Measurements from ENCODE around the gene N4BP2L2.

Gene N4BP2L2

DNA sequence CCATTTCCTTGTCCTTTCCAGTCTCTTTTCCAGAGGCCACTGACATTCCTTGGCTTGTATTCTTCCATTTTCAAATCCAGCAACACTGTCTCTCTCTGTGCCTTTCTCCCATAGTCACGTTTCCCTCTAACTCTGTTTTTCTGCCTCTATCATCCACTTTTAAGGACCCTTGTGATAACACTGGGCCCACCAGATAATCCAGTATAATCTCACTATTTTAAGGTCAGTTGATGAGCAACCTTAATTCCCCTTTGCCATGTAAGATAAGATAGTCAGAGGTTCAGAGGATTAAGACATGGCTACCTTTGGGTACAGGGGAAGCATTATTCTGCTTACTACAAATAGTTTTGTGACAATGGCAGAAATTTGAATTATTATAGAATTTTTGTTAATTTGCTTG, 64.9 kb downstream of the N4BP2L2 start:
- H3K9ac ChIP-seq (ENCODE audit: low read depth in 1 of 2, low read length in 2 of 2): no peak overlapping the region
- H3K36me3 ChIP-seq (ENCODE audit: control insufficient read depth in 2 of 2, insufficient read depth in 2 of 2, low read length in 2 of 2): no peaks in the 10 kb centered on the region
- no peak overlapping the region for H3K27ac ChIP-seq (ENCODE audit: low read depth in 2 of 2, low read length in 2 of 2)
- H3K4me1 ChIP-seq (ENCODE audit: control insufficient read depth in 2 of 2, insufficient read depth in 2 of 2, low read length in 2 of 2): peaks cover 0 to 4% of the 10 kb centered on the region in 2 donors
- no peak overlapping the region for H3K4me3 ChIP-seq (ENCODE audit: low read length in 2 of 2)
- H3K9me3 ChIP-seq (ENCODE audit: control insufficient read depth in 2 of 2, low read length in 2 of 2): no peaks in the 10 kb centered on the region
- no peaks in the 10 kb centered on the region for H3K27me3 ChIP-seq (ENCODE audit: control insufficient read depth in 2 of 2, insufficient read depth in 2 of 2, low read length in 2 of 2)

GRCh38 chr13:32472194-32472621, 66.4 kb downstream of the N4BP2L2 start:
- H3K4me3 ChIP-seq (ENCODE audit: low read length in 2 of 2): no peak overlapping the region
- no peaks in the 10 kb centered on the region for H3K36me3 ChIP-seq (ENCODE audit: control insufficient read depth in 2 of 2, insufficient read depth in 2 of 2, low read length in 2 of 2)
- H3K9me3 ChIP-seq (ENCODE audit: control insufficient read depth in 2 of 2, low read length in 2 of 2): no peaks in the 10 kb centered on the region
- H3K27me3 ChIP-seq (ENCODE audit: control insufficient read depth in 2 of 2, insufficient read depth in 2 of 2, low read length in 2 of 2): no peaks in the 10 kb centered on the region
- peak overlapping the region; percentile 12 to 35 for H3K27ac ChIP-seq (ENCODE audit: low read depth in 2 of 2, low read length in 2 of 2)
- no peak overlapping the region for H3K9ac ChIP-seq (ENCODE audit: low read depth in 1 of 2, low read length in 2 of 2)
- H3K4me1 ChIP-seq (ENCODE audit: control insufficient read depth in 2 of 2, insufficient read depth in 2 of 2, low read length in 2 of 2): peaks cover 0 to 4% of the 10 kb centered on the region in 2 donors

DNA sequence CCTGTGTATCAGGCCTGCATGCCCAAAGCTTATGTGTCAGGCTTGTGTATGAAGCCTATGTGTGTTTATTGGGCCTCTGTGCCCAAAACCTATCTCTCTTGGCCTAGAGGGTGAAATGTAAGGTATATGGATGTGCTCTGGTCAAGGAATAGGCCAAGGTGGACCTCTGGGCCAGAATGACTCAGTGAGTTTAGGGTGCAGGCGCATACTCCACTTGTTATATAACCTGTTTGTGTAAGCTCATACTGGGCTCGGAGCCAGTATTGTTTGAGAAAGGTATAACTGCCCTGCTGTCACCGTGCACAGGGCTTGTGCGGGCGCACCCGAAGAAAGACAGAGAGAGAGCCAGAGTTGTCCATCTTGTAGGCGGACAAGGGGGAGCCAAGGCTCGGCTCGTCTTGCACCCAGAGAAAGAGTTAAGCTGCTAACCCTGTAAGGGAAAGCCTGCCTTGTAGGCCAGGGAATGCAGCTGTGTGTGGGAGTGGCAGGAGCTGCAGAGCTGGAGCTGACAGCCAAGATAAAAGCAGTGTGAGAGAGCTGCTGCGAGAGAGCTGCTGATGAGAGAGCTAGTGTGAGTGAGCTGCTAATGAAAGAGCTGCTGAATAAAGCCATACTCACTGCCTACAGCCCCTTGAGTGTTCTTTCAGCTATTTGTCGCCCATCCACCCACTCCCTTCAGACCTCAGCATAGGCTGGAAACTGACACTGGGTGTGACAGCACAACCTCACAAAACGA, 67.2 kb downstream of the N4BP2L2 start:
- H3K9me3 ChIP-seq (ENCODE audit: control insufficient read depth in 2 of 2, low read length in 2 of 2): no peaks in the 10 kb centered on the region
- no peaks in the 10 kb centered on the region for H3K27me3 ChIP-seq (ENCODE audit: control insufficient read depth in 2 of 2, insufficient read depth in 2 of 2, low read length in 2 of 2)
- H3K27ac ChIP-seq (ENCODE audit: low read depth in 2 of 2, low read length in 2 of 2): peak overlapping the region in 1 of 2 donors; percentile 44
- H3K4me3 ChIP-seq (ENCODE audit: low read length in 2 of 2): no peak overlapping the region
- H3K36me3 ChIP-seq (ENCODE audit: control insufficient read depth in 2 of 2, insufficient read depth in 2 of 2, low read length in 2 of 2): no peaks in the 10 kb centered on the region
- H3K9ac ChIP-seq (ENCODE audit: low read depth in 1 of 2, low read length in 2 of 2): no peak overlapping the region
- H3K4me1 ChIP-seq (ENCODE audit: control insufficient read depth in 2 of 2, insufficient read depth in 2 of 2, low read length in 2 of 2): peaks cover 0 to 4% of the 10 kb centered on the region in 2 donors

- H3K4me1 ChIP-seq (ENCODE audit: control insufficient read depth in 2 of 2, insufficient read depth in 2 of 2, low read length in 2 of 2): peaks cover 0 to 4% of the 10 kb centered on the region in 2 donors
- no peaks in the 10 kb centered on the region for H3K27me3 ChIP-seq (ENCODE audit: control insufficient read depth in 2 of 2, insufficient read depth in 2 of 2, low read length in 2 of 2)
- H3K9ac ChIP-seq (ENCODE audit: low read depth in 1 of 2, low read length in 2 of 2): no peak overlapping the region
- no peak overlapping the region for H3K27ac ChIP-seq (ENCODE audit: low read depth in 2 of 2, low read length in 2 of 2)
- H3K4me3 ChIP-seq (ENCODE audit: low read length in 2 of 2): no peak overlapping the region
- H3K36me3 ChIP-seq (ENCODE audit: control insufficient read depth in 2 of 2, insufficient read depth in 2 of 2, low read length in 2 of 2): no peaks in the 10 kb centered on the region
- no peaks in the 10 kb centered on the region for H3K9me3 ChIP-seq (ENCODE audit: control insufficient read depth in 2 of 2, low read length in 2 of 2)
Observed at GRCh38 chr13:32468502-32469142, 70.0 kb downstream of the N4BP2L2 start.

GRCh38 chr13:32456591-32456990, 82.0 kb downstream of the N4BP2L2 start:
- Histone ChIP-seq H3K36me3 (ENCODE audit: control insufficient read depth in 2 of 2, insufficient read depth in 2 of 2, low read length in 2 of 2) (no peaks in the 10 kb centered on the region), H3K27ac (ENCODE audit: low read depth in 2 of 2, low read length in 2 of 2) (no peak overlapping the region), H3K27me3 (ENCODE audit: control insufficient read depth in 2 of 2, insufficient read depth in 2 of 2, low read length in 2 of 2) (no peaks in the 10 kb centered on the region), H3K4me1 (ENCODE audit: control insufficient read depth in 2 of 2, insufficient read depth in 2 of 2, low read length in 2 of 2) (no peaks in the 10 kb centered on the region), H3K9ac (ENCODE audit: low read depth in 1 of 2, low read length in 2 of 2) (no peak overlapping the region), H3K4me3 (ENCODE audit: low read length in 2 of 2) (no peak overlapping the region), H3K9me3 (ENCODE audit: control insufficient read depth in 2 of 2, low read length in 2 of 2) (peaks cover 0 to 2% of the 10 kb centered on the region in 2 donors)

DNA sequence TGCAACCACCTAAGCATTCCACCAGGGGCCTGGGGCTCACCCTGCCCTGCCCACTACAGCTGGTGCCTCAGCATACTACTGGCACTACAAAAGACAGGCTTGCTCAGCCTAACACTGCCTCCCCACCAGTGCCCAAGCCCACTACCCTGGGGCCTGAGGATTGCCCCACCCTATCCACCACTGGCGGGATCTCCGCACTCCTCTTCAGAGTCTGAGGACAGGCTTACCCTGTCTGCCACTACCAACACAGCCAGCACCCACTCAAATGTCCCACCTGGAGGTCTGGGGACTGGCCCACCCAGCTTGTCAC, 83.0 kb downstream of the N4BP2L2 start:
- H3K4me3 ChIP-seq (ENCODE audit: low read length in 2 of 2): no peak overlapping the region
- H3K27ac ChIP-seq (ENCODE audit: low read depth in 2 of 2, low read length in 2 of 2): no peak overlapping the region
- H3K9me3 ChIP-seq (ENCODE audit: control insufficient read depth in 2 of 2, low read length in 2 of 2): peaks cover 0 to 2% of the 10 kb centered on the region in 2 donors
- no peaks in the 10 kb centered on the region for H3K27me3 ChIP-seq (ENCODE audit: control insufficient read depth in 2 of 2, insufficient read depth in 2 of 2, low read length in 2 of 2)
- H3K36me3 ChIP-seq (ENCODE audit: control insufficient read depth in 2 of 2, insufficient read depth in 2 of 2, low read length in 2 of 2): no peaks in the 10 kb centered on the region
- H3K4me1 ChIP-seq (ENCODE audit: control insufficient read depth in 2 of 2, insufficient read depth in 2 of 2, low read length in 2 of 2): no peaks in the 10 kb centered on the region
- H3K9ac ChIP-seq (ENCODE audit: low read depth in 1 of 2, low read length in 2 of 2): no peak overlapping the region

DNA sequence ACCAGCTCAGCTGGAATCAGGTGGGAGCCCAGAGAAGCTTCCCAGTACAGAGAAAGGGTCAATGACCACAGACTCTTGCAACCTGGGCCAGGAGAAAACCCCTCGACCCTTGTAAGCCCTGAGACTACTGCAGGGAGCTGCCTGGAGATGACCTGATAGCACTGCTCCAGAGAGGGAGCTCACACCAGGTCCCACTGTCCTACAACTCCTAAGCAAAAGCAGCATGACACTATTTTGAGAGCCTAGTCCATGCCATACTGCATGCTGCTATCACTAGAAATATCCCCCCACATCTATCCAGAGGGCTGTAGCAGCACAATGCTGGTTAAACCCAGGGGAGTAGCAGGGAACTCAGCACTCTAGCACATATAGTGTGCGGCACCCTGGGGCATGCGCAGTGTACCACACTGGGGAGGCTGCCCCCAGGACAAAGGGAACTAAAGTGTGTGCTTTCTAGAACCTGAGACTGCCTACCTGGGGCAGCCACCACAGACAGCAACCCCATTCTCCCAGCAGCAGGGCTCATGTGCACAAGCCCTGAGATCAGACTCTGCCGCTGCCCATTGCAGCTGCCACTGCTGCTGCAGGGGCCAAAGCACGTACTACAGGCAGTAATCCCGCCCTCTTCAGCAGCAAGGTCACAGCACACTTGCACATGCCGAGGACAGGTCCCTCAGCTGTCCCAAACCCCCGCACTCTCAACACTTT, 83.6 kb downstream of the N4BP2L2 start:
- Histone ChIP-seq H3K9me3 (ENCODE audit: control insufficient read depth in 2 of 2, low read length in 2 of 2) (peaks cover 0 to 2% of the 10 kb centered on the region in 2 donors), H3K27ac (ENCODE audit: low read depth in 2 of 2, low read length in 2 of 2) (no peak overlapping the region), H3K27me3 (ENCODE audit: control insufficient read depth in 2 of 2, insufficient read depth in 2 of 2, low read length in 2 of 2) (no peaks in the 10 kb centered on the region), H3K4me3 (ENCODE audit: low read length in 2 of 2) (no peak overlapping the region), H3K4me1 (ENCODE audit: control insufficient read depth in 2 of 2, insufficient read depth in 2 of 2, low read length in 2 of 2) (no peaks in the 10 kb centered on the region), H3K36me3 (ENCODE audit: control insufficient read depth in 2 of 2, insufficient read depth in 2 of 2, low read length in 2 of 2) (no peaks in the 10 kb centered on the region), H3K9ac (ENCODE audit: low read depth in 1 of 2, low read length in 2 of 2) (no peak overlapping the region)

DNA sequence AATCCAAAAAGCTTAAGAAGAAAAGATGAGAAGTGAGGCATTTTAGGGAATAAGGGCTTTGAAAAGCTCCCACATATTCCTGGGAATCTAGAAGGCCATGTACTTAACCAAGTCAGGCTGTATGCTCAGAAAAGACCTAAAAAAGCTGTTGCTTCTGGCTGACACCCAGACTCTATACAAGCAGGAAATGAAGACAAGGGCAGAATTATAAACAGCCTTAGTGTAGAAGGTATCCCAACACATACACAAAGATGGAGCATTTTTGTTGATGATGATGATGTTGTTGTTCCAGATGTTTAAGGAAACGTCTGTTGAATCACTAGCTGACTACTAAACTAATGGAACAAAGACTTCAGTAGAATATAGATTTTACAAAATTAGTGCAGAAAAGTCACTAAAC, 84.6 kb downstream of the N4BP2L2 start:
- Histone ChIP-seq H3K9ac (ENCODE audit: low read depth in 1 of 2, low read length in 2 of 2) (no peak overlapping the region), H3K36me3 (ENCODE audit: control insufficient read depth in 2 of 2, insufficient read depth in 2 of 2, low read length in 2 of 2) (no peaks in the 10 kb centered on the region), H3K4me1 (ENCODE audit: control insufficient read depth in 2 of 2, insufficient read depth in 2 of 2, low read length in 2 of 2) (no peaks in the 10 kb centered on the region), H3K9me3 (ENCODE audit: control insufficient read depth in 2 of 2, low read length in 2 of 2) (peaks cover 0 to 2% of the 10 kb centered on the region in 2 donors), H3K27ac (ENCODE audit: low read depth in 2 of 2, low read length in 2 of 2) (no peak overlapping the region), H3K27me3 (ENCODE audit: control insufficient read depth in 2 of 2, insufficient read depth in 2 of 2, low read length in 2 of 2) (no peaks in the 10 kb centered on the region), H3K4me3 (ENCODE audit: low read length in 2 of 2) (no peak overlapping the region)

GRCh38 chr13:32448972-32449371, 89.6 kb downstream of the N4BP2L2 start:
- Histone ChIP-seq H3K27me3 (ENCODE audit: control insufficient read depth in 2 of 2, insufficient read depth in 2 of 2, low read length in 2 of 2) (no peaks in the 10 kb centered on the region), H3K27ac (ENCODE audit: low read depth in 2 of 2, low read length in 2 of 2) (no peak overlapping the region), H3K4me1 (ENCODE audit: control insufficient read depth in 2 of 2, insufficient read depth in 2 of 2, low read length in 2 of 2) (no peaks in the 10 kb centered on the region), H3K36me3 (ENCODE audit: control insufficient read depth in 2 of 2, insufficient read depth in 2 of 2, low read length in 2 of 2) (no peaks in the 10 kb centered on the region), H3K9ac (ENCODE audit: low read depth in 1 of 2, low read length in 2 of 2) (no peak overlapping the region), H3K4me3 (ENCODE audit: low read length in 2 of 2) (no peak overlapping the region), H3K9me3 (ENCODE audit: control insufficient read depth in 2 of 2, low read length in 2 of 2) (no peaks in the 10 kb centered on the region)

GRCh38 chr13:32447894-32448623, 90.5 kb downstream of the N4BP2L2 start:
- no peak overlapping the region for H3K9ac ChIP-seq (ENCODE audit: low read depth in 1 of 2, low read length in 2 of 2)
- no peak overlapping the region for H3K27ac ChIP-seq (ENCODE audit: low read depth in 2 of 2, low read length in 2 of 2)
- no peak overlapping the region for H3K4me3 ChIP-seq (ENCODE audit: low read length in 2 of 2)
- no peaks in the 10 kb centered on the region for H3K9me3 ChIP-seq (ENCODE audit: control insufficient read depth in 2 of 2, low read length in 2 of 2)
- H3K27me3 ChIP-seq (ENCODE audit: control insufficient read depth in 2 of 2, insufficient read depth in 2 of 2, low read length in 2 of 2): no peaks in the 10 kb centered on the region
- no peaks in the 10 kb centered on the region for H3K36me3 ChIP-seq (ENCODE audit: control insufficient read depth in 2 of 2, insufficient read depth in 2 of 2, low read length in 2 of 2)
- no peaks in the 10 kb centered on the region for H3K4me1 ChIP-seq (ENCODE audit: control insufficient read depth in 2 of 2, insufficient read depth in 2 of 2, low read length in 2 of 2)

Measured in mucosa of rectum (tissue), 2 donors.